ENCODE data around the gene CCDC91. TPM values are rescaled to one million over a fixed set of nuclear protein-coding genes. Genes with fewer than 3 reads are reported as not detected.

CCDC91 gene
- total and polyA plus RNA-seq, 9 of the 15 experiments (the other 6 are each of a cell fraction or from before 2014, with no cell fraction given) = 10.1 to 31.1 (median 26.3) TPM

DNA sequence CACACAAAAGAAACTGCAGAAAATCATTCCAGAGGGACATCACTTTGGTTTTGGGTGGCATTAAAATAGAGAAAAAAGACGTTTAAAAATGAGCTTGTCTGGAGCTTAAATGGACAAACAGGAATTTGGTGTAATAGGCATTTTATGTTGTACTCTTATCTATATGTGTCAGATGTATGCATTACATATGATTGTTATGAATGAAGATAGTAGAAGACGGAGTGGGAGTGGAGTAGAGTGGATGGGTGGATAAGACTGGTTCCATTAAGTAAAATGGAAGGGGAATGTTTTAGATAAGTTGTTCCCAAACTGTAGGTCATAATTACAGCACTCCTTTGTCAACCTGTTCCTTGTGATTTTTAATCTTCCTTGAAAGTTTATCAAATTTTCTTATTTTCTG is 1.9 kb downstream of the CCDC91 start (continued):
- TF ChIP-seq CSDE1 (IDR thresholded peaks at IDR 0.05) (0 out of 4 replicates have a peak, but pooled peaks of 1 of the 2 experiments have one; percentile 47), RCOR1 (IDR thresholded peaks at IDR 0.05; ENCODE audit: borderline replicate concordance in 1 of 2, low read depth in 2 of 2, low read length in 2 of 2) (peak in 1 of 2 experiments; percentile 86; a peak in 3 of 4 replicates), MECOM (CRISPR knock-in tag; IDR thresholded peaks at IDR 0.05) (peak; percentile 37; the same call in 1 of the 2 replicates), ZNF644 (tag; IDR thresholded peaks at IDR 0.05; ENCODE audit: low read depth) (peak; percentile 70; the same call in 1 of the 2 replicates), ZNF408 (CRISPR knock-in tag; IDR thresholded peaks at IDR 0.05; ENCODE audit: low read depth) (no peak), GTF2E2 (tag; IDR thresholded peaks at IDR 0.05) (0 out of 2 replicates have a peak, but pooled peaks have one; percentile 15), NONO (IDR thresholded peaks at IDR 0.05; ENCODE audit: low read depth in 2 of 2, low read length in 1 of 2) (0 out of 4 replicates have a peak, but pooled peaks of 1 of the 2 experiments have one; percentile 22), ZNF124 (CRISPR knock-in tag; IDR thresholded peaks at IDR 0.05) (no peak), NFATC3 (IDR thresholded peaks at IDR 0.05) (0 out of 2 replicates have a peak, but pooled peaks have one; percentile 35), C11orf30 (IDR thresholded peaks at IDR 0.05; ENCODE audit: low read depth) (no peak), MAFK (IDR thresholded peaks at IDR 0.05; ENCODE audit: low read length) (no peak), TAF1 (IDR thresholded peaks at IDR 0.05; ENCODE audit: control insufficient read depth, extremely low read depth, insufficient read depth, low read length, severe bottlenecking) (no peak), PHB2 (IDR thresholded peaks at IDR 0.05; ENCODE audit: low read depth) (peak; percentile 90), XRCC5 (IDR thresholded peaks at IDR 0.05; ENCODE audit: low read depth, low read length) (no peak), TAF15 (IDR thresholded peaks at IDR 0.05; ENCODE audit: low read depth, low read length) (no peak)
- TF ChIP-seq, protein P1, sequence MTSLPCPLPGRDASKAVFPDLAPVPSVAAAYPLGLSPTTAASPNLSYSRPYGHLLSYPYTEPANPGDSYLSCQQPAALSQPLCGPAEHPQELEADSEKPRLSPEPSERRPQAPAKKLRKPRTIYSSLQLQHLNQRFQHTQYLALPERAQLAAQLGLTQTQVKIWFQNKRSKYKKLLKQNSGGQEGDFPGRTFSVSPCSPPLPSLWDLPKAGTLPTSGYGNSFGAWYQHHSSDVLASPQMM (CRISPR knock-in tag; IDR thresholded peaks at IDR 0.05) = no peak
- TF ChIP-seq, protein P2, sequence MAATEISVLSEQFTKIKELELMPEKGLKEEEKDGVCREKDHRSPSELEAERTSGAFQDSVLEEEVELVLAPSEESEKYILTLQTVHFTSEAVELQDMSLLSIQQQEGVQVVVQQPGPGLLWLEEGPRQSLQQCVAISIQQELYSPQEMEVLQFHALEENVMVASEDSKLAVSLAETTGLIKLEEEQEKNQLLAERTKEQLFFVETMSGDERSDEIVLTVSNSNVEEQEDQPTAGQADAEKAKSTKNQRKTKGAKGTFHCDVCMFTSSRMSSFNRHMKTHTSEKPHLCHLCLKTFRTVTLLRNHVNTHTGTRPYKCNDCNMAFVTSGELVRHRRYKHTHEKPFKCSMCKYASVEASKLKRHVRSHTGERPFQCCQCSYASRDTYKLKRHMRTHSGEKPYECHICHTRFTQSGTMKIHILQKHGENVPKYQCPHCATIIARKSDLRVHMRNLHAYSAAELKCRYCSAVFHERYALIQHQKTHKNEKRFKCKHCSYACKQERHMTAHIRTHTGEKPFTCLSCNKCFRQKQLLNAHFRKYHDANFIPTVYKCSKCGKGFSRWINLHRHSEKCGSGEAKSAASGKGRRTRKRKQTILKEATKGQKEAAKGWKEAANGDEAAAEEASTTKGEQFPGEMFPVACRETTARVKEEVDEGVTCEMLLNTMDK (IDR thresholded peaks at IDR 0.05; ENCODE audit: borderline replicate concordance, insufficient read depth, low read depth, low read length, poor library complexity, severe bottlenecking) = no peak
- TF ChIP-seq, protein P3, sequence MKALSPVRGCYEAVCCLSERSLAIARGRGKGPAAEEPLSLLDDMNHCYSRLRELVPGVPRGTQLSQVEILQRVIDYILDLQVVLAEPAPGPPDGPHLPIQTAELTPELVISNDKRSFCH (CRISPR knock-in tag; IDR thresholded peaks at IDR 0.05) = no peak
- TF ChIP-seq, protein P3 (tag; IDR thresholded peaks at IDR 0.05) = no peak
- TF ChIP-seq, protein P4, sequence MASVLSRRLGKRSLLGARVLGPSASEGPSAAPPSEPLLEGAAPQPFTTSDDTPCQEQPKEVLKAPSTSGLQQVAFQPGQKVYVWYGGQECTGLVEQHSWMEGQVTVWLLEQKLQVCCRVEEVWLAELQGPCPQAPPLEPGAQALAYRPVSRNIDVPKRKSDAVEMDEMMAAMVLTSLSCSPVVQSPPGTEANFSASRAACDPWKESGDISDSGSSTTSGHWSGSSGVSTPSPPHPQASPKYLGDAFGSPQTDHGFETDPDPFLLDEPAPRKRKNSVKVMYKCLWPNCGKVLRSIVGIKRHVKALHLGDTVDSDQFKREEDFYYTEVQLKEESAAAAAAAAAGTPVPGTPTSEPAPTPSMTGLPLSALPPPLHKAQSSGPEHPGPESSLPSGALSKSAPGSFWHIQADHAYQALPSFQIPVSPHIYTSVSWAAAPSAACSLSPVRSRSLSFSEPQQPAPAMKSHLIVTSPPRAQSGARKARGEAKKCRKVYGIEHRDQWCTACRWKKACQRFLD (CRISPR knock-in tag; IDR thresholded peaks at IDR 0.05) = peak; percentile 55; the same call in 1 of the 2 replicates
- TF ChIP-seq, protein P5, sequence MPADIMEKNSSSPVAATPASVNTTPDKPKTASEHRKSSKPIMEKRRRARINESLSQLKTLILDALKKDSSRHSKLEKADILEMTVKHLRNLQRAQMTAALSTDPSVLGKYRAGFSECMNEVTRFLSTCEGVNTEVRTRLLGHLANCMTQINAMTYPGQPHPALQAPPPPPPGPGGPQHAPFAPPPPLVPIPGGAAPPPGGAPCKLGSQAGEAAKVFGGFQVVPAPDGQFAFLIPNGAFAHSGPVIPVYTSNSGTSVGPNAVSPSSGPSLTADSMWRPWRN (IDR thresholded peaks at IDR 0.05; ENCODE audit: low read depth) = 0 out of 2 replicates have a peak, but pooled peaks have one; percentile 42
